ENCODE data around the gene TBXA2R.

DNA sequence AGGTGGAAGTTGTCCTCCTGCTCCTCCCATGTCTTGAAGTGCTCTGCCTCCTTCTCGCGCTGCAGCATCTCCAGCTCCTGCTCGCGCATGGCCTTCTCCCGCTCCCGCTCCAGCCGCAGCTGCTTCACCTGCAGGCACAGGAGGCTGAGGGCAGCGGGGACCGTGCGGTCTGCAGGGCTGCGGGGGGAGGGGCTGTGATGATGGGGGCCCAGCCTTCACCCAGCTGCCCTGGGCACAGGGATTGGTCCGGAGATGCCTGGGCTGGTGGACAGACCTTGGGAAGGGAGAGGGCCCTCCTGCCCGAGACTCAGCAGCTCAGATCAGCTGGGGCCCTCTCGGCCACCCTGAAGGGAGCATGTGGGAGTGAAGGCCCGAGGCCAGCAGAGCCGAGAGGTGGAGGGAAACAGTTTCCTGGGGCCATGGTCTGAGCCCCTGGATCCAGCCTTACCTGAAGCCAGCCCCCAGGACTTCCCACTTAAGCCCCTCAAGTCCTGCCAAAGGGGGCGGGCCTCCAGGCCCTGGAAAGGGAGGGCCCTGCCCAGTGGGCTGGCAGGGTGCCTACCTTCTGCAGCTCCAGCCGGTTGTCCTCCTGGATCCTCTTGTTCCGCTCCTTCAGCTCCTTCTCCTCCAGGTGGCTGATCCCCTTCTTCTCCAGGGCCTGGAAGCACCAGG lies 13.6 kb upstream of the TBXA2R start:
- TF ChIP-seq RCOR1 (IDR thresholded peaks at IDR 0.05; ENCODE audit: insufficient replicate concordance, low read length) (no peak), POLR2A (IDR thresholded peaks at IDR 0.05; ENCODE audit: low read depth, low read length) (no peak), BHLHE40 (IDR thresholded peaks at IDR 0.05; ENCODE audit: low read depth, low read length) (no peak), CEBPB (IDR thresholded peaks at IDR 0.05; ENCODE audit: low read depth, low read length) (no peak), SMC3 (IDR thresholded peaks at IDR 0.05; ENCODE audit: low read depth, low read length) (no peak), USF2 (IDR thresholded peaks at IDR 0.05; ENCODE audit: low read depth, low read length) (no peak), MAFK (IDR thresholded peaks at IDR 0.05; ENCODE audit: low read depth, low read length) (no peak), NFE2L2 (IDR thresholded peaks at IDR 0.05; ENCODE audit: low read depth, low read length) (no peak)
- TF ChIP-seq, protein P1, sequence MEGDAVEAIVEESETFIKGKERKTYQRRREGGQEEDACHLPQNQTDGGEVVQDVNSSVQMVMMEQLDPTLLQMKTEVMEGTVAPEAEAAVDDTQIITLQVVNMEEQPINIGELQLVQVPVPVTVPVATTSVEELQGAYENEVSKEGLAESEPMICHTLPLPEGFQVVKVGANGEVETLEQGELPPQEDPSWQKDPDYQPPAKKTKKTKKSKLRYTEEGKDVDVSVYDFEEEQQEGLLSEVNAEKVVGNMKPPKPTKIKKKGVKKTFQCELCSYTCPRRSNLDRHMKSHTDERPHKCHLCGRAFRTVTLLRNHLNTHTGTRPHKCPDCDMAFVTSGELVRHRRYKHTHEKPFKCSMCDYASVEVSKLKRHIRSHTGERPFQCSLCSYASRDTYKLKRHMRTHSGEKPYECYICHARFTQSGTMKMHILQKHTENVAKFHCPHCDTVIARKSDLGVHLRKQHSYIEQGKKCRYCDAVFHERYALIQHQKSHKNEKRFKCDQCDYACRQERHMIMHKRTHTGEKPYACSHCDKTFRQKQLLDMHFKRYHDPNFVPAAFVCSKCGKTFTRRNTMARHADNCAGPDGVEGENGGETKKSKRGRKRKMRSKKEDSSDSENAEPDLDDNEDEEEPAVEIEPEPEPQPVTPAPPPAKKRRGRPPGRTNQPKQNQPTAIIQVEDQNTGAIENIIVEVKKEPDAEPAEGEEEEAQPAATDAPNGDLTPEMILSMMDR (conservative IDR thresholded peaks at IDR 0.05; ENCODE audit: low read depth, low read length) = no peak
